SK-N-SH (cell line): ENCODE results near the gene GPR3. TPM values are rescaled to one million over a fixed set of nuclear protein-coding genes. Genes with fewer than 3 reads are reported as not detected.

Experiments
- CTCF ChIA-PET: fragments of 300-600, 350-600 bp; formaldehyde crosslinking; extraction: SDS; loops from one replicate; lab custom pipeline; 2021; lab: Yijun Ruan, JAX
- POLR2A ChIA-PET: fragments of 350-600 bp; sonication (Branson Sonifier 250); formaldehyde crosslinking; extraction: SDS; loops from one replicate; lab custom pipeline; 2020; ENCODE audit warnings: antibody characterized with exemption, inconsistent platforms; lab: Yijun Ruan, JAX
- DNase-seq: peaks from one replicate; pipeline ENCODE4 v3.0.0; 2012
- H2AFZ ChIP-seq: fragments of 200-600 bp; sonication (generic); 2 replicates; pipeline ENCODE4 v1.8.1; 2016; ENCODE audit warnings: antibody characterized with exemption, mild to moderate bottlenecking, low read depth
- H3F3A ChIP-seq: fragments of 200-600 bp; sonication (generic); replicated peaks from 2 replicates; pipeline ENCODE3; 2016; ENCODE audit warnings: antibody characterized with exemption, mild to moderate bottlenecking; ENCODE audit not compliant: insufficient read depth
- H3K27ac ChIP-seq, 2 experiments: fragments of 200-500 bp in 1 of 2; fragments of 200-600 bp in 1 of 2; sonication (Bioruptor generic) in 1 of 2; sonication (generic), shearing (Covaris generic) in 1 of 2; 2 replicates each; pipeline versions ENCODE4 v1.5.1 to v1.6.1; 2014 to 2016; ENCODE audit warnings: low read depth in 2 of 2, inconsistent platforms in 1 of 2, low read length in 1 of 2, mild to moderate bottlenecking in 1 of 2, mixed read lengths in 1 of 2
- H3K27me3 ChIP-seq: fragments of 200-600 bp; sonication (generic), shearing (Covaris generic); 2 replicates; pipeline ENCODE4 v1.6.1; 2016; ENCODE audit warnings: mixed run types; ENCODE audit not compliant: insufficient read depth
- H3K36me3 ChIP-seq, 2 experiments: fragments of 200-500 bp in 1 of 2; fragments of 200-600 bp in 1 of 2; sonication (Bioruptor generic) in 1 of 2; sonication (generic) in 1 of 2; replicated peaks in 1 of 2; 2 replicates each; pipeline versions ENCODE3 to v1.5.1; 2014 to 2016; ENCODE audit warnings: low read length in 1 of 2, mild to moderate bottlenecking in 1 of 2; ENCODE audit not compliant: insufficient read depth in 2 of 2, control insufficient read depth in 1 of 2
- H3K4me1 ChIP-seq, 2 experiments: fragments of 200-500 bp in 1 of 2; fragments of 200-600 bp in 1 of 2; sonication (Bioruptor generic) in 1 of 2; sonication (generic), shearing (Covaris generic) in 1 of 2; 2 replicates each; pipeline versions ENCODE4 v1.5.1 to v1.6.1; 2014 to 2016; ENCODE audit warnings: low read depth in 1 of 2, low read length in 1 of 2, mixed run types in 1 of 2; ENCODE audit not compliant: insufficient read depth in 2 of 2, control insufficient read depth in 1 of 2
- H3K4me2 ChIP-seq: fragments of 200-600 bp; sonication (generic), shearing (Covaris generic); 2 replicates; pipeline ENCODE4 v1.6.1; 2017; ENCODE audit warnings: mixed run types
- H3K4me3 ChIP-seq, 2 experiments: fragments of 200-500 bp in 1 of 2; fragments of 200-600 bp in 1 of 2; sonication (Bioruptor generic) in 1 of 2; sonication (generic), shearing (Covaris generic) in 1 of 2; 2 replicates each; pipeline versions ENCODE4 v1.5.1 to v1.8.1; 2014 to 2016; ENCODE audit warnings: low read depth in 2 of 2, inconsistent platforms in 1 of 2, low read length in 1 of 2, mild to moderate bottlenecking in 1 of 2, mixed read lengths in 1 of 2, moderate library complexity in 1 of 2
- H3K79me2 ChIP-seq: fragments of 200-600 bp; sonication (generic); 2 replicates; pipeline ENCODE4 v1.8.1; 2017; ENCODE audit warnings: mild to moderate bottlenecking; ENCODE audit not compliant: insufficient read depth
- H3K9ac ChIP-seq: fragments of 200-600 bp; sonication (generic); 2 replicates; pipeline ENCODE4 v1.6.1; 2017; ENCODE audit warnings: mixed run types
- H3K9me2 ChIP-seq: fragments of 200-600 bp; sonication (generic); 2 replicates; pipeline ENCODE4 v1.6.1; 2017; ENCODE audit warnings: mixed run types
- H3K9me3 ChIP-seq: fragments of 200-600 bp; sonication (generic); 2 replicates; pipeline ENCODE4 v1.6.1; 2017; ENCODE audit warnings: mixed run types, mild to moderate bottlenecking, moderate library complexity
- H4K20me1 ChIP-seq: fragments of 200-600 bp; sonication (generic); 2 replicates; pipeline ENCODE4 v1.6.1; 2017; ENCODE audit warnings: mild to moderate bottlenecking, mixed run types; ENCODE audit not compliant: insufficient read depth
- ELF1 ChIP-seq: IDR thresholded peaks from 2 replicates; pipeline ENCODE4 v1.4.0; 2012
- EZH2phosphoT487 ChIP-seq: fragments of 200-600 bp; sonication (generic); IDR thresholded peaks from 2 replicates; pipeline ENCODE4 v1.6.1; 2017; ENCODE audit warnings: low read depth, mixed run types, mild to moderate bottlenecking, antibody characterized with exemption, moderate library complexity, borderline replicate concordance
- MXI1 ChIP-seq: IDR thresholded peaks from 2 replicates; pipeline ENCODE4 v1.6.1; 2012; ENCODE audit warnings: mild to moderate bottlenecking, low read depth, low read length, improper control_type of control experiment
- RAD21 ChIP-seq: IDR thresholded peaks from 2 replicates; pipeline ENCODE4 v1.6.1; 2012; ENCODE audit warnings: mild to moderate bottlenecking, low read length
- WGBS: methylation state at CpG from one replicate; pipeline ENCODE4 v1.1.6; 2017; ENCODE audit warnings: low lambda C conversion rate; 5-methylcytosine and 5-hydroxymethylcytosine counted together
- polyA plus RNA-seq, 3 experiments: library from polyadenylated mRNA; depleted of rRNA; stranded (reverse); fragments of >200 nt; gene quantifications; 2 replicates each; pipeline ENCODE4 v1.2.3, GENCODE V29; 2012
- TF ChIP-seq, protein P1 (sequence below): fragments of 150-350 bp; IDR thresholded peaks from 2 replicates; pipeline ENCODE4 v1.6.1; 2016; ENCODE audit warnings: mild to moderate bottlenecking, low read depth, low read length
- TF ChIP-seq, protein P2 (sequence below): IDR thresholded peaks from 2 replicates; pipeline ENCODE4 v1.4.0; 2012; ENCODE audit warnings: low read depth, borderline replicate concordance
- TF ChIP-seq, protein P3 (sequence below): fragments of 200-600 bp; sonication (generic); IDR thresholded peaks from 2 replicates; pipeline ENCODE4 v1.6.1; 2017; ENCODE audit warnings: antibody characterized with exemption, mild to moderate bottlenecking, moderate library complexity
- TF ChIP-seq, protein P4 (sequence below): IDR thresholded peaks from 2 replicates; pipeline ENCODE4 v1.6.1; 2012; ENCODE audit warnings: mild to moderate bottlenecking, low read depth, low read length, moderate library complexity

The GPR3 gene
- polyA plus RNA-seq, 1 of the 3 experiments (the other 2 are of a cell fraction): 6.0 TPM

GRCh38 chr1:27403065-27403726, 10.8 kb downstream of the GPR3 start:
- Histone ChIP-seq H3K27ac (no peak overlapping the region), H3K9me3 (no peaks in the 10 kb centered on the region), H3K4me2 (no peak overlapping the region), H3K27me3 (no peaks in the 10 kb centered on the region), H3F3A (peaks cover 6% of the 10 kb centered on the region), H2AFZ (no peak overlapping the region), H3K9me2 (no peaks in the 10 kb centered on the region), H3K79me2 (no peaks in the 10 kb centered on the region), H3K4me3 (no peak overlapping the region), H4K20me1 (no peaks in the 10 kb centered on the region), H3K9ac (no peak overlapping the region), H3K4me1 (peaks cover 0 to 4% of the 10 kb centered on the region in 2 experiments; a peak in 1 of 4 replicates), H3K36me3 (peaks cover 4 to 22% of the 10 kb centered on the region in 2 experiments)
- DNase-seq: peak; percentile 31
- ChIA-PET POLR2A (no interaction called here), CTCF (interaction anchor here (0.7 to 3.4 kb wide), 13 partner anchors 8 to 358 kb away, joined by 3 to 24 read pairs (median 4); no protein-coding TSS in a partner anchor)
- TF ChIP-seq EZH2phosphoT487 (no peak), RAD21 (peak; percentile 31; the same call in 1 of the 2 replicates), MXI1 (no peak), ELF1 (no peak)
- TF ChIP-seq, protein P1, sequence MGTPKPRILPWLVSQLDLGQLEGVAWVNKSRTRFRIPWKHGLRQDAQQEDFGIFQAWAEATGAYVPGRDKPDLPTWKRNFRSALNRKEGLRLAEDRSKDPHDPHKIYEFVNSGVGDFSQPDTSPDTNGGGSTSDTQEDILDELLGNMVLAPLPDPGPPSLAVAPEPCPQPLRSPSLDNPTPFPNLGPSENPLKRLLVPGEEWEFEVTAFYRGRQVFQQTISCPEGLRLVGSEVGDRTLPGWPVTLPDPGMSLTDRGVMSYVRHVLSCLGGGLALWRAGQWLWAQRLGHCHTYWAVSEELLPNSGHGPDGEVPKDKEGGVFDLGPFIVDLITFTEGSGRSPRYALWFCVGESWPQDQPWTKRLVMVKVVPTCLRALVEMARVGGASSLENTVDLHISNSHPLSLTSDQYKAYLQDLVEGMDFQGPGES: no peak
- TF ChIP-seq, protein P2, sequence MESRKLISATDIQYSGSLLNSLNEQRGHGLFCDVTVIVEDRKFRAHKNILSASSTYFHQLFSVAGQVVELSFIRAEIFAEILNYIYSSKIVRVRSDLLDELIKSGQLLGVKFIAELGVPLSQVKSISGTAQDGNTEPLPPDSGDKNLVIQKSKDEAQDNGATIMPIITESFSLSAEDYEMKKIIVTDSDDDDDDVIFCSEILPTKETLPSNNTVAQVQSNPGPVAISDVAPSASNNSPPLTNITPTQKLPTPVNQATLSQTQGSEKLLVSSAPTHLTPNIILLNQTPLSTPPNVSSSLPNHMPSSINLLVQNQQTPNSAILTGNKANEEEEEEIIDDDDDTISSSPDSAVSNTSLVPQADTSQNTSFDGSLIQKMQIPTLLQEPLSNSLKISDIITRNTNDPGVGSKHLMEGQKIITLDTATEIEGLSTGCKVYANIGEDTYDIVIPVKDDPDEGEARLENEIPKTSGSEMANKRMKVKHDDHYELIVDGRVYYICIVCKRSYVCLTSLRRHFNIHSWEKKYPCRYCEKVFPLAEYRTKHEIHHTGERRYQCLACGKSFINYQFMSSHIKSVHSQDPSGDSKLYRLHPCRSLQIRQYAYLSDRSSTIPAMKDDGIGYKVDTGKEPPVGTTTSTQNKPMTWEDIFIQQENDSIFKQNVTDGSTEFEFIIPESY: no peak
- TF ChIP-seq, protein P3, sequence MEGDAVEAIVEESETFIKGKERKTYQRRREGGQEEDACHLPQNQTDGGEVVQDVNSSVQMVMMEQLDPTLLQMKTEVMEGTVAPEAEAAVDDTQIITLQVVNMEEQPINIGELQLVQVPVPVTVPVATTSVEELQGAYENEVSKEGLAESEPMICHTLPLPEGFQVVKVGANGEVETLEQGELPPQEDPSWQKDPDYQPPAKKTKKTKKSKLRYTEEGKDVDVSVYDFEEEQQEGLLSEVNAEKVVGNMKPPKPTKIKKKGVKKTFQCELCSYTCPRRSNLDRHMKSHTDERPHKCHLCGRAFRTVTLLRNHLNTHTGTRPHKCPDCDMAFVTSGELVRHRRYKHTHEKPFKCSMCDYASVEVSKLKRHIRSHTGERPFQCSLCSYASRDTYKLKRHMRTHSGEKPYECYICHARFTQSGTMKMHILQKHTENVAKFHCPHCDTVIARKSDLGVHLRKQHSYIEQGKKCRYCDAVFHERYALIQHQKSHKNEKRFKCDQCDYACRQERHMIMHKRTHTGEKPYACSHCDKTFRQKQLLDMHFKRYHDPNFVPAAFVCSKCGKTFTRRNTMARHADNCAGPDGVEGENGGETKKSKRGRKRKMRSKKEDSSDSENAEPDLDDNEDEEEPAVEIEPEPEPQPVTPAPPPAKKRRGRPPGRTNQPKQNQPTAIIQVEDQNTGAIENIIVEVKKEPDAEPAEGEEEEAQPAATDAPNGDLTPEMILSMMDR: peak; percentile 25
- TF ChIP-seq, protein P4, sequence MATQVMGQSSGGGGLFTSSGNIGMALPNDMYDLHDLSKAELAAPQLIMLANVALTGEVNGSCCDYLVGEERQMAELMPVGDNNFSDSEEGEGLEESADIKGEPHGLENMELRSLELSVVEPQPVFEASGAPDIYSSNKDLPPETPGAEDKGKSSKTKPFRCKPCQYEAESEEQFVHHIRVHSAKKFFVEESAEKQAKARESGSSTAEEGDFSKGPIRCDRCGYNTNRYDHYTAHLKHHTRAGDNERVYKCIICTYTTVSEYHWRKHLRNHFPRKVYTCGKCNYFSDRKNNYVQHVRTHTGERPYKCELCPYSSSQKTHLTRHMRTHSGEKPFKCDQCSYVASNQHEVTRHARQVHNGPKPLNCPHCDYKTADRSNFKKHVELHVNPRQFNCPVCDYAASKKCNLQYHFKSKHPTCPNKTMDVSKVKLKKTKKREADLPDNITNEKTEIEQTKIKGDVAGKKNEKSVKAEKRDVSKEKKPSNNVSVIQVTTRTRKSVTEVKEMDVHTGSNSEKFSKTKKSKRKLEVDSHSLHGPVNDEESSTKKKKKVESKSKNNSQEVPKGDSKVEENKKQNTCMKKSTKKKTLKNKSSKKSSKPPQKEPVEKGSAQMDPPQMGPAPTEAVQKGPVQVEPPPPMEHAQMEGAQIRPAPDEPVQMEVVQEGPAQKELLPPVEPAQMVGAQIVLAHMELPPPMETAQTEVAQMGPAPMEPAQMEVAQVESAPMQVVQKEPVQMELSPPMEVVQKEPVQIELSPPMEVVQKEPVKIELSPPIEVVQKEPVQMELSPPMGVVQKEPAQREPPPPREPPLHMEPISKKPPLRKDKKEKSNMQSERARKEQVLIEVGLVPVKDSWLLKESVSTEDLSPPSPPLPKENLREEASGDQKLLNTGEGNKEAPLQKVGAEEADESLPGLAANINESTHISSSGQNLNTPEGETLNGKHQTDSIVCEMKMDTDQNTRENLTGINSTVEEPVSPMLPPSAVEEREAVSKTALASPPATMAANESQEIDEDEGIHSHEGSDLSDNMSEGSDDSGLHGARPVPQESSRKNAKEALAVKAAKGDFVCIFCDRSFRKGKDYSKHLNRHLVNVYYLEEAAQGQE: no peak
- WGBS: 92% methylated on average over 17 of the region's 24 CpGs
